ENCODE measurements around the gene GOLGA6L6.
"Not testable (repeated sequence)": the region's sequence is repeated elsewhere in the genome, so short reads cannot be mapped to it uniquely, and the experiment has no call there.

Gene GOLGA6L6, protein sequence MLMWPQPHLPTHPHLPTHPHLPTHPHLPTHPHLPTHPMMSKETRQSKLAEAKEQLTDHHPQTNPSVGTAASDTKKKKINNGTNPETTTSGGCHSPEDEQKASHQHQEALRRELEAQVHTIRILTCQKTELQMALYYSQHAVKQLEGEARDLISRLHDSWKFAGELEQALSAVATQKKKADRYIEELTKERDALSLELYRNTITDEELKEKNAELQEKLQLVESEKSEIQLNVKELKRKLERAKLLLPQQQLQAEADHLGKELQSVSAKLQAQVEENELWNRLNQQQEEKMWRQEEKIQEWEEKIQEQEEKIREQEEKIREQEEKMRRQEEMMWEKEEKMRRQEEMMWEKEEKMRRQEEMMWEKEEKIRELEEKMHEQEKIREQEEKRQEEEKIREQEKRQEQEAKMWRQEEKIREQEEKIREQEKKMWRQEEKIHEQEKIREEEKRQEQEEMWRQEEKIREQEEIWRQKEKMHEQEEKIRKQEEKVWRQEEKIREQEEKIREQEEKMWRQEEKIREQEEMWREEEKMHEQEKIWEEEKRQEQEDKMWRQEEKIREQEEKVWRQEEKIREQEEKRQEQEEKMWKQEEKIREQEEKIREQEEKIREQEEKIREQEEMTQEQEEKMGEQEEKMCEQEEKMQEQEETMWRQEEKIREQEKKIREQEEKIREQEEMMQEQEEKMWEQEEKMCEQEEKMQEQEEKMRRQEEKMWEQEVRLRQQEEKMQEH

DNA sequence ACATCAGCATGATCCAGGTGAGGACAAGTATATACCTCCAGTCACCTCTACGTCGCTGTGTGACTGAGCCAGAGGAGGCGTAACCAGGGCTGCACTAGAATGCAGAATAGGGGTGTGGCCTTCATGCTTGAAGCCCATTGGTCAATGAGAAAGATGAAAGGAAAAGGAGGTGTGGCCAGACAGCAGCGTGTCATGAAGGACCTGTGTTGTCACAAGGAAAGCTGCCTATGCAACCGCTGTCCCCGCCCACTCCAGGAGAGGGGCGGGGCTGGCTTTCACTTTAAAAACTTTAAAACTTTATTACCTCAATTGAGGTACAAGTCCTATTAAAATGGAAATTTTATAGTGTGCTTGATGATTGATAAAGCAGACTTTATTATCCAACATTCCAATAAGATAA is at the start of gene GOLGA6L6:
Gene GOLGA6L6, minus strand, starts transcription at position 101 of the 400 bp plus-strand sequence. Its CDS starts 91 bp downstream, at position 10.
- not testable (repeated sequence) for DNase-seq

DNA sequence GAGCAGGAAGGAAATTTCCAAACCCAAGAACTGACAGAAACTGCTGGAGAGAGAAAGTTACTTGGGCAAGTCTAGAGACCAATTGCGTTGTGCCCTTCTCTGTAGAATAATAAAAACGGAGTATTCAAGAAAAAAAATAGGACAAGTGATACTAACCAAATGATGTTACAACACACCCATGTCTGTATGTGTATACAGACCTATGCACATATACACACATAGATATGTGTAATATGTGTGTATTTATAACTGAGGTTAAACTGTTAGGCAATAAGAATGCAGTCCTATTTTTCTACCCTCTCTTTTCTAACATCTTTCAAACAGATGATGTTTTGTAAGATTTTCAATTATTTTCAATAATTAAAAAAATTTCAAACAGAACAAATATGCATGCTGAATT is 48.5 kb upstream of the GOLGA6L6 start:
- not testable (repeated sequence) for DNase-seq

DNA sequence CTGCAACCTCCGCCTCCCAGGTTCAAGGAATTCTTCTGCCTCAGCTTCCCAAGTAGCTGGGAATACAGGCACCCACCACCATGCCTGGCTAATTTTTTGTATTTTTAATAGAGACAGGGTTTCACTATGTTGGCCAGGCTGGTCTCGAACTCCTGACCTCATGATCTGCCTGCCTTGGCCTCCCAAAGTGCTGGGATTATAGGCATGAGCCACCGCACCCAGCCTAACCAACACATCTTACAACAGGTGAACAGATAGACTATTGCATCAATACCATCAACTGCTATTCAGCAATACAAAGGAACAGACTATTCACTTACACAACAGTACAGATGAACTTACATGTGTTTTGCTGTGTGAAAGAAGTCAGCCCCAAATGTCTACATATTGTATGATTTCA is 45.2 kb upstream of the GOLGA6L6 start:
- not testable (repeated sequence) for DNase-seq

DNA sequence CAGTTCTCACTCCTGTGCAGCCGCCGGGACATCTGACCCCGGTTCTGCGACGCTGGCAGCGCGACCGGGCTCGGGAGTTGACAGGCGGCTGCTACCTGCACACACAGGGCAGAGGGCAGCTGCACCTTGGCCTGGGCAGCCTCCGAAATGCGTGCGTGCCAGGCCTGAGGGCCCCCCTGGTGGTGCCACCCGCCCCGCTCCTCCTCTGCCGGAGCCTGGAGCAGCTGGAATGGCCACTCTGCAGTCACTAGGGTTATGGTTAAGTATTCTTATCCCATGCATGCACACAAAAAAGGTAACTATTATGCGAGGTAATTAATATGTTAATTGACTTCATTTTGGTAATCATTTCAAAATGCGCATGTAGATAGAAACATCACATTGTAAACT is 41.1 kb upstream of the GOLGA6L6 start:
- not testable (repeated sequence) for DNase-seq

DNA sequence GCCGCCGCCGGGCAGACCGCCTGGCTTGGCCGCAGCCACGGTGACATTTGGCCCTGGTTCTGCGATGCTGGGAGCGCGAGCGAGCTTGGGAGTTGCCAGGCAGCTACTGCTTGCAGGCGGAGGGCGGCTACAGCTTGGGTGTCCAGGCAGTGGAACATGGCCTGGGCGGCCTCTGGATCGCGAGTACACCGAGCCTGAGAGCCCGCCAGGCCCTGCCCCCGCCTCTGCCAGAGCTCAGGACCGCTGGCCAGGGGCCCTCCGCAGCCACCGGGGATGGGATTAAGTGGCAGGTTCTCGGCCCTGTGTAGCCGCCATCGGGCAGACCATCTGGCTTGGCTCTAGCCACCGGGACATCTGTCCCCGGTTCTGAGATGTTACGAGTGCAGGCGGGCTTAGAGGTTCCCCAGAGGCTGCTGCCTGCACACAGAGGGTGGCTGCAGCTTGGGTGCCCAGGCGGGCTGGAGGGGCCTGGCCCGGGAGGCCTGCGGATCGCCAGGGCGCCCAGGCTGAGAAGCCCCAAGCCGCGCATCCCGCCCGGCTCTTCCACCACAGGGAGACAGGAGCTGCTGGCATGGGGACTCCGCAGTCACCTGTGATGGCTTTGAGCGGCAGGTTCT is 40.6 kb upstream of the GOLGA6L6 start:
- not testable (repeated sequence) for DNase-seq

DNA sequence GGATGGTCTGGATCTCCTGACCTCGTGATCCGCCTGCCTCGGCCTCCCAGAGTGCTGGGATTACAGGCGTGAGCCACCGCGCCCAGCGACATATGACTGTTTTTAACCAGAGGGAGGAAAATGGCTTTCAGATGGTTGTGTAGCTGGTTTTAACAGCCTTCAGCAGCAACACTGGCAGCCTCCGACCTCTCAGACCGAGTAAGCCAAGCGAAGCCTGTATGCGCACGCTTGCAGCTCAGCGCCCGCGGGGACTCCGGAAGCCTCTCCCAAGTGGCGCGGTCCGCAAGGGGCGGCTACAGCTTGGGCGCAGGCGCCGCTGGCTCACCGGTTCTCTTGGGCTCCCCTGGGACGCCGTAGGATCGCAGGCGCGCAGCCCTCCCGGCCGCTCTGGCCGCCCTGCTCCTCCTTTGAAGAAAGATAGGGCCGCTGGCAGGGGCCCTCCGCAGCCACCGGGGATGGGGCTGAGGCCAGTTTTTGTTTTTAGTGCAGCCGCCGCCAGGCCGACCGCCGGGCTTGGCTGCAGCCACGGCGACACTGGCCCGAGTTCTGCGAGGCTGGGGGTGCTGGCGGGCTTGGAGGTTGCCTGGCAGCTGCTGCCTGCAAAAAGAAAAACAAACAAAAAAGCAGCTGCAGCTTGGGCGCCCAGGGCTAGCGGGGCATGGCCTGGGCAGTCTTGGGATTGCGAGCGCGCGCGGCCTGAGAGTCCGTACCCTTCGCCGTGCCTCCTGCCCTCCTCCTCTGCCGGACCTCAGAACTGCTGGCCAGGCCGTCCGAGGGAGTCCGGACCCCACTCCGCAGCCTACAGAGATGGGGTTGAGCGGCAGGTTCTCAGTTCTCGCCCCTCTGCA is 39.9 kb upstream of the GOLGA6L6 start:
- not testable (repeated sequence) for DNase-seq

DNA sequence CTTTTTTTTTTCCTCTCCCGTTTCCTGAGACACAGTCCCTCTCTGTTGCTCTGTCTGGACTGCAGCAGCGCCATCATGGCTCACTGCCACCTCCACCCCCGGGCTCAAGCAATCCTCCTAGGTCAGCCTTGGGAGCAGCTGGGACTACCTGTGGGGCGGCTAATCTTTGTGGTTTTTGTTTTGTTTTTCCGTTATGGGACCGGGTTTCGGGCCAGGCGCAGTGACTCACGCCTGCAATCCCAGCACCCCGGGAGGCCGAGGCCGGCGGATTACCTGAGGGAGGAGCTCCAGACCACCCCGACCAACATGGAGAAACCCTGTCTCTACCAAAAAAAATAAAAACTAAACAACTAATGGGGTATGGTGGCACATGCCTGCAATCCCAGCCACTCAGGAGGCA is 38.1 kb upstream of the GOLGA6L6 start:
- DNase-seq, result not testable (repeated sequence)

DNA sequence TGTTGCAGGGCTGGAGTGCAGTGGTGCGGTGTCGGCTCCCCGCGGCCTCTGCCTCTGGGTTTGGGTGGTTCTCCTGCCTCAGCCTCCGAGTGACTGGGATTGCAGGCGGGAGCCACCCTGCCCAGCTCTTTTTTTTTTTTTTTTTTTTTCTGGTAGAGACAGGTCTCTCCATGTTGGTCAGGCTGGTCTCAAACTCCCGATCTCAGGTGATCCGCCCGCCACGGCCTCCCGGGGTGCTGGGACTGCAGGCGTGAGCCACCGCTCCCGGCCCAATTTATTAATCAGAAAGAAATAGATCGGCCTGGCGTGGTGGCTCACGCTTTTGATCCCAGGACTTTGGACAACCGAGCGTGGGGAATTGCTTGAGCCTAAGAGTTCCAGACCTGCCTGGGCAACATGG is 9.7 kb upstream of the GOLGA6L6 start:
- not testable (repeated sequence) for DNase-seq

DNA sequence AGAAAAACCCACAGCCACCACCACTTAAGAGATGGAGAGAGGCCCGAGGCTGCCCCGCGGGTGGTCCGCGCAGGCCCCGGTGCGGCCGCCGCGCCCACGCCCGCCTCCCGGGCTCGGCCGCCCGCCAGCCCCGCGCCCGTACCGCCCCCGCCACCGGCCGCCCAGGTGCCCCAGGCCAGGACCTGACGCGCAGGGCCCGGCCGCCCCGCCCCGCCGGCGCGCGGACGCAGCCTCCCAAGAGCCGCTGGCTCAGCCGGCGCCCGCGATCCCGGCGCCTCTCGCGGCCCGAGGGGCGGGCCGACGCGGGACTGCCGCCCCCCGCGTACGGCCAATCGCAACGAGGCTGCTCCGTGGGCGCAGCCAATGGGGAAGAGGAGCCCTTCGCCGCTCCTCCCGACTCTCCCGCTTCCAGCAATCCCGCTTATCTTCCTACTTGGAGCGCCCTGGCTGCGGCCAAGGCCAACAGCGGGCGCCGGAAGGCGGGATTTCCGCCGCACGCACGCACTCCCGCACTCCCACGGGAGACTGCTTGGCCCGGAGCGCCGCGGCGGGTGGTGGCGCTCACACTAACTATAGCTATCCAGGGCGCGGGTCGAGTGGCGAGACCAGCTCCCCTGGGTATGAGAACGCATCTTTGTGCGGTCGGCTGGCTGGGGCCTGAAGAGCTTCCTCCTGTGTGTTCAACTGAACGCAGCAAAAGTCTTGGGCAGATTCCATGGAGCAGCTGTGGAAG is 35.5 kb downstream of the GOLGA6L6 start:
- not testable (repeated sequence) for DNase-seq

DNA sequence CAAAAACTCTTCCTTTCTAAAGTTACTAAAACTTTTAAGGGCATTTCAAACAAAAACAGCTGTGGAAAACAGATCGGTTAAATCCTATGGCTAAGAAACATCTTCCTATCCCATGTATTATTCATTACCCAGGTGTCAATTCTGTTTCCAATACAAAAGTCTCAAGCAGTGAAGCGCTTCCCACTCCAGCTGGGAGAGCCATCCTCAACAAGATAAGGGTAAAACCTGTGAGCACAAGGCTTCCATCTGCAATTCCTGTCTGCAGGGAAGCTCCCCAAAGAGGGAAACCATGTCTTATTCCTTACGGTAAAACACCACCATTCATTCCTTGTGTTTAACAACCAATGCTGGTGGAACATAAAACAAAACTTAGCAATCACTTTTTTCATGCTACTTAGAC is 38.8 kb downstream of the GOLGA6L6 start:
- DNase-seq, result not testable (repeated sequence)

DNA sequence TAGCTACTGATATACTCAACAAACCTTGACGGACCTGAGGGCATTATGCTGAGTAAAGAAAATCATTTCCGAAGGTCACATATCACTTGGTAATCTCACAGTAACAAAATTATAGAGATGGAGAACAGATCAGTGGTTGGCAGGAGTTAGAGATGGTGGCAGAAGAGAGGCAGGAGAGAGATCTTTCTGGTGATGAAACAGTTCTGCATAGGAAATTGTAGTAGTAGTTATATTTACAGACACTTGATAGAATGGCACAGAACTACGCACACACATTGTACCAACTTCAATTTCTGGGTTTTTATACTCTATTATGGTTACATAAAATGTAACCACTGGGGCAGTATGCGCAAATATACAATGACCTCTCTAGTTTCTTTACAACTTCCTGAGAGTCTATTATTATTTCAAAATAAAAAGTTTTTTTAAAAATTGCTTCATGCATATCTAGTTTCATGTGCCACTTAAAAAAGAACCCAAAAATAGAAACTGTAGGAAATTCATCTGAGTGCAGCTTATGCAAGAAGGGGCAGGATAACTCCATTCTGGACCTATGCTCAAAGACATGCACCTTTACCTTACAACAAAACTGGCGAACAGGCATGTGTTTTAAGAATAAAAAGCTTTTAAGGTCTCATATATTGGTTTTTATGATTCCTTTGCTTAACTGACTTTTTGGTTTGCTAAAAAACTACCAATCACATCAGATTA is 39.9 kb downstream of the GOLGA6L6 start:
- DNase-seq, result not testable (repeated sequence)

DNA sequence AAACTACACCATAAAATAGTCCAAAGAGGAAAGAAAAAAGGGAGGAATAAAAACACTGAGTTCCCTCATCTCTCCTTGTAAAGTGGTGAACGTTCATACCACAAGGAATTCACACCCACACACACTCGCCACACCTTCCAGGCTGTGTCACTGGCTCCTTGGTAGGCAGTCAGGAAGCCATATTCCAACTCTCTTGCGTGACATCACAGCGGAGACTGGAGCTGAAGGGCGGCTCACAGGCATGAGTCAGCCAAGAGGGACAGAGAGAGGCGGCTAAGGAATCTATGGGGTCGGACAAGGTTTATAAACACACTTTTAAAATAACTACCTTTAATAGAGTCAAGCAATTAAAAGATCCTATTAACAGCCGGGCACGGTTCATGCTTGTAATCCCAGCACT is 43.8 kb downstream of the GOLGA6L6 start:
- DNase-seq, result not testable (repeated sequence)

DNA sequence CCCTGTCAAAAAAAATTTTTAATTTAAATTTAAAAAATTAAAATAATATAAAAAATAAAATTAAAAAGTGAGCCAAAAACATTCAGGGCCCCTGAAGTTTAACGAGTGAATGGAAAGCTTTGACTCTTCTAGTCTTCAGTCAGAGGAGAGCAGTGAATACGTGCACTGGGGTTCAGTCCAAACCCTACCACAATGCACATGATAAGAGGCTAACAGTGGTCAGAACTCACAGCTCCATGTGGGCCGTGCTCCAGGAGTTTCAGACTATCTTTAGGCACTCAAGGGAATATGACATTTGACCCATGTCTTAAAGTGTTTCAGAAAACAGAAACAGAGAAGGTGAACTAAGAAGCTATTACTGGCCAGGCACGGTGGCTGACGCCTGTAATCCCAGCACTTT is 48.6 kb downstream of the GOLGA6L6 start:
- not testable (repeated sequence) for DNase-seq

DNA sequence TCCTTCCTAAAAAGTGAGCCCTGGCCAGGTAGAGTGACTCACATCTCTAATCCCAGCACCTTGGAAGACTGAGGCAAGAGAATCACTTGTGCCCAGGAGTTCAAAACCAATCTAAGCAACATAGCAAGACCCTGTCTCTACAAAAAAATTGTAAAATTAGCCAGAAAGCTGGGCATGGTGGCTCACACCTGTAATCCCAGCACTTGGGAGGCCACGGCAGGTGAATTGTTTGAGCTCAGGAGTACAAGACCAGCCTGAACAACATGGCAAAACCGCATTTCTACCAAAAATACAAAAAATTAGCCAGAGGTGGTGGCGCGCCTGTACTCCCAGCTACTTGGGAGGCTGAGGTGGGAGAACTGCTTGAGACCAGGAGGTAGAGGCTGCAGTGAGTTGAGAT is 49.0 kb downstream of the GOLGA6L6 start:
- DNase-seq, result not testable (repeated sequence)

DNA sequence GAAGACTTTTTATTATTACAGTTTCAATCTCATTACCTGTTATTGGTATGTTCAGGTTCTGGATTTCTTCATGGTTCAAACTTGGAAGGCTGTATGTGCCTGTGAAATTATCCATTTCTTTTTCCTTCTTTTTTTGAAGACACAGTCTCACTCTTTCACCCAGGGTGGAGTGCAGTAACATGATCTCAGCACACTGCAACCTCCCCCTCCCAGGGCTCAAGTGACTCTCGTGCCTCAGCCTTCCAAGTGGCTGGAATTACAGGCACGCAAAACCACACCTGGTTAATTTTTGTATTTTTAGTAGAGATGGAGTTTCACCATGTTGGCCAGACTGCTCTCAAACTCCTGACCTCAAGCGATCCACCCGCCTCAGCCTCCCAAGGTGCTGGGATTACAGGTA is 52.3 kb downstream of the GOLGA6L6 start:
- not testable (repeated sequence) for DNase-seq
